Astrocyte (in vitro differentiated cells and primary cell): Measurements from ENCODE around the gene SLC6A15. TPM values are rescaled to one million over a fixed set of nuclear protein-coding genes. Genes with fewer than 3 reads are reported as not detected.

Experiments used
- DNase-seq: peaks from one replicate; pipeline ENCODE4 v3.0.0-alpha.2; 2010; ENCODE audit warnings: low read depth
- FAIRE-seq: peaks from 2 replicates; lab custom pipeline; 2011; peaks lifted over from hg19 to GRCh38; lab: Jason Lieb, UNC
- H2AFZ ChIP-seq: 2 replicates; pipeline ENCODE4 v1.6.0; 2012; ENCODE audit warnings: low read depth, low read length, inconsistent platforms
- H3K27ac ChIP-seq: 2 replicates; pipeline ENCODE4 v1.5.1; 2011; ENCODE audit warnings: low read depth, low read length, inconsistent platforms
- H3K27me3 ChIP-seq: 2 replicates; pipeline ENCODE4 v1.6.0; 2011; ENCODE audit warnings: low read length, inconsistent platforms; ENCODE audit not compliant: insufficient read depth
- H3K36me3 ChIP-seq: 2 replicates; pipeline ENCODE4 v1.5.1; 2011; ENCODE audit warnings: low read length, inconsistent platforms; ENCODE audit not compliant: insufficient read depth
- H3K4me1 ChIP-seq: 2 replicates; pipeline ENCODE4 v1.5.1; 2011; ENCODE audit warnings: low read length, inconsistent platforms; ENCODE audit not compliant: insufficient read depth
- H3K4me2 ChIP-seq: 2 replicates; pipeline ENCODE4 v1.6.0; 2012; ENCODE audit warnings: low read length, inconsistent platforms
- H3K4me3 ChIP-seq: 2 replicates; pipeline ENCODE4 v1.5.1; 2011; ENCODE audit warnings: low read depth, mild to moderate bottlenecking, low read length, inconsistent platforms; ENCODE audit not compliant: insufficient read depth
- H3K79me2 ChIP-seq: 2 replicates; pipeline ENCODE4 v1.6.0; 2012; ENCODE audit warnings: mild to moderate bottlenecking, low read length, inconsistent platforms; ENCODE audit not compliant: insufficient read depth
- H3K9ac ChIP-seq: 2 replicates; pipeline ENCODE4 v1.6.0; 2012; ENCODE audit warnings: mild to moderate bottlenecking, low read length, inconsistent platforms
- H3K9me3 ChIP-seq: 2 replicates; pipeline ENCODE4 v1.5.1; 2012; ENCODE audit warnings: low read depth, mild to moderate bottlenecking, low read length, inconsistent platforms; ENCODE audit not compliant: insufficient read depth
- H4K20me1 ChIP-seq: 2 replicates; pipeline ENCODE4 v1.6.0; 2012; ENCODE audit warnings: low read length, inconsistent platforms; ENCODE audit not compliant: insufficient read depth
- H3K27ac Mint-ChIP-seq: one replicate; pipeline ENCODE4 v1.8.0; 2021; ENCODE audit warnings: mild to moderate bottlenecking, mixed read lengths; ENCODE audit not compliant: unreplicated experiment
- H3K27me3 Mint-ChIP-seq: one replicate; pipeline ENCODE4 v1.8.0; 2021; ENCODE audit warnings: low read depth, mixed read lengths; ENCODE audit not compliant: unreplicated experiment
- H3K36me3 Mint-ChIP-seq: one replicate; pipeline ENCODE4 v1.8.0; 2021; ENCODE audit warnings: low read depth, mixed read lengths; ENCODE audit not compliant: unreplicated experiment
- H3K4me1 Mint-ChIP-seq: one replicate; pipeline ENCODE4 v1.8.0; 2021; ENCODE audit warnings: low read depth, mixed read lengths; ENCODE audit not compliant: unreplicated experiment
- H3K4me3 Mint-ChIP-seq: one replicate; pipeline ENCODE4 v1.8.0; 2021; ENCODE audit warnings: mild to moderate bottlenecking, moderate library complexity, mixed read lengths; ENCODE audit not compliant: unreplicated experiment
- H3K9me3 Mint-ChIP-seq: one replicate; pipeline ENCODE4 v1.8.0; 2021; ENCODE audit warnings: mild to moderate bottlenecking, mixed read lengths; ENCODE audit not compliant: unreplicated experiment
- EZH2 ChIP-seq: IDR thresholded peaks from 2 replicates; pipeline ENCODE4 v1.6.1; 2012; ENCODE audit warnings: mild to moderate bottlenecking, low read length, inconsistent platforms; ENCODE audit not compliant: insufficient read depth
- total RNA-seq: library from RNA; stranded (reverse); gene quantifications from 2 replicates; pipeline ENCODE4 v1.2.1, GENCODE V29; 2021
- TF ChIP-seq, protein P1 (sequence below): IDR thresholded peaks from 2 replicates; pipeline ENCODE4 v1.5.1; 2011; ENCODE audit warnings: low read depth, mild to moderate bottlenecking, inconsistent platforms, low read length, moderate library complexity; ENCODE audit not compliant: insufficient read depth

SLC6A15 gene
- total RNA-seq, 1 donor from 2014 or later, result 16.7 TPM

GRCh38 chr12:84858796-84859195, 53.8 kb downstream of the SLC6A15 start:
- H3K27ac Mint-ChIP-seq, result no peak overlapping the region
- Histone ChIP-seq H3K9me3 (no peaks in the 10 kb centered on the region), H3K27me3 (no peaks in the 10 kb centered on the region), H3K79me2 (no peaks in the 10 kb centered on the region), H3K4me2 (no peak overlapping the region), H3K27ac (no peak overlapping the region), H4K20me1 (no peaks in the 10 kb centered on the region), H3K36me3 (no peaks in the 10 kb centered on the region), H3K9ac (no peak overlapping the region), H3K4me3 (no peak overlapping the region), H3K4me1 (no peaks in the 10 kb centered on the region), H2AFZ (no peak overlapping the region)
- TF ChIP-seq, protein P1, sequence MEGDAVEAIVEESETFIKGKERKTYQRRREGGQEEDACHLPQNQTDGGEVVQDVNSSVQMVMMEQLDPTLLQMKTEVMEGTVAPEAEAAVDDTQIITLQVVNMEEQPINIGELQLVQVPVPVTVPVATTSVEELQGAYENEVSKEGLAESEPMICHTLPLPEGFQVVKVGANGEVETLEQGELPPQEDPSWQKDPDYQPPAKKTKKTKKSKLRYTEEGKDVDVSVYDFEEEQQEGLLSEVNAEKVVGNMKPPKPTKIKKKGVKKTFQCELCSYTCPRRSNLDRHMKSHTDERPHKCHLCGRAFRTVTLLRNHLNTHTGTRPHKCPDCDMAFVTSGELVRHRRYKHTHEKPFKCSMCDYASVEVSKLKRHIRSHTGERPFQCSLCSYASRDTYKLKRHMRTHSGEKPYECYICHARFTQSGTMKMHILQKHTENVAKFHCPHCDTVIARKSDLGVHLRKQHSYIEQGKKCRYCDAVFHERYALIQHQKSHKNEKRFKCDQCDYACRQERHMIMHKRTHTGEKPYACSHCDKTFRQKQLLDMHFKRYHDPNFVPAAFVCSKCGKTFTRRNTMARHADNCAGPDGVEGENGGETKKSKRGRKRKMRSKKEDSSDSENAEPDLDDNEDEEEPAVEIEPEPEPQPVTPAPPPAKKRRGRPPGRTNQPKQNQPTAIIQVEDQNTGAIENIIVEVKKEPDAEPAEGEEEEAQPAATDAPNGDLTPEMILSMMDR, result no peak
- no peak for TF ChIP-seq EZH2
- peaks cover 1% of the 10 kb centered on the region for H3K9me3 Mint-ChIP-seq
- H3K27me3 Mint-ChIP-seq, result no peaks in the 10 kb centered on the region
- peaks cover 7% of the 10 kb centered on the region for H3K4me1 Mint-ChIP-seq
- FAIRE-seq (no peak), DNase-seq (no peak)
- H3K36me3 Mint-ChIP-seq, result no peaks in the 10 kb centered on the region
- H3K4me3 Mint-ChIP-seq, result no peak overlapping the region

DNA sequence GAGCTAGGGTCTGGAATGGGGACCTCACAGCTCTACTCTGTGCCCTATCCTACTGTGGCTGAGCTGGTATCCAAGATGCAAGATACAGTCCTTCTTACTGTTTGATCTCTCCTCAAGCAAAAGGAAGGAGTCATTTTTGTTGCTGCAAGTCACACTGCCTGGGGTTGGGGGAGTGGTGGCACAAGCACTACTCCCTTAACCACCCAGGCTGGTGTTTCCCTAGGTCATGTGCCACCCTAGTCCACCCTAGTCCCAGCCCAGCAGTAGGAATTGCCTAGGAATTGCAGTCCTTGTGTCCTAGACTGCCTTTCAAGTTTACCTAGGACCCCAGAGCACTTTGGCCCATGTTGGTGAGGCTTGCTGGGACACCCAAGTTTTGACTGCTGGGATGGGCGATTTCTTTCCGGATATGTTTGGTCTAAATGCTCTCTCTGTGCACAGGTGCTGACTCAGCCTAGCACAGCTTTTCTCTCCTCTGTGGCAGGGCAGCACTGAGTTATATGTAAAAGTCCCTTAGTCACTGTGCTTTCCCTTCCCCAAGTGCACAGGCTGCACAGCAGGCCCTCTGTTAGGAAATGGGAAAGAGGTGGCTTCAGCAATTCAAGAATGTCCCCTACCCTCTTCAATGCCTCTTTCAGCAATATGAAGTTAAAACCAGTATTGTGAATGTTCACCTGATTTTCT, 54.9 kb downstream of the SLC6A15 start:
- Mint-ChIP-seq H3K4me1 (peaks cover 7% of the 10 kb centered on the region), H3K36me3 (no peaks in the 10 kb centered on the region), H3K27me3 (no peaks in the 10 kb centered on the region), H3K4me3 (no peak overlapping the region), H3K9me3 (peaks cover 1% of the 10 kb centered on the region), H3K27ac (no peak overlapping the region)
- no peaks in the 10 kb centered on the region for H3K79me2 ChIP-seq
- no peaks in the 10 kb centered on the region for H3K9me3 ChIP-seq
- H3K9ac ChIP-seq, result no peak overlapping the region
- TF ChIP-seq EZH2, result no peak
- TF ChIP-seq, protein P1, result no peak
- no peaks in the 10 kb centered on the region for H3K4me1 ChIP-seq
- no peaks in the 10 kb centered on the region for H3K36me3 ChIP-seq
- FAIRE-seq (no peak), DNase-seq (no peak)
- no peak overlapping the region for H2AFZ ChIP-seq
- no peak overlapping the region for H3K27ac ChIP-seq
- no peaks in the 10 kb centered on the region for H4K20me1 ChIP-seq
- no peak overlapping the region for H3K4me2 ChIP-seq
- H3K27me3 ChIP-seq, result no peaks in the 10 kb centered on the region
- no peak overlapping the region for H3K4me3 ChIP-seq
